ENCODE measurements around the gene KY. TPM values are rescaled to one million over a fixed set of nuclear protein-coding genes. Genes with fewer than 3 reads are reported as not detected.

KY gene
- total and polyA plus RNA-seq, 2 of the 8 experiments (the other 6 are each of a cell fraction or from before 2014, with no cell fraction given): not detected

GRCh38 chr3:134610432-134611385 is 40.1 kb downstream of the KY start:
- FAIRE-seq (no peak), DNase-seq (ENCODE audit: low read depth in 1 of 2, low spot score in 2 of 2) (no peak)
- no peaks in the 10 kb centered on the region for H3K23me2 ChIP-seq (ENCODE audit: low read depth, low read length)
- no peak overlapping the region for H3K56ac ChIP-seq (replicated peaks; ENCODE audit: insufficient read length, low read depth, low read length)
- no peaks in the 10 kb centered on the region for H3K9me3 ChIP-seq (ENCODE audit: insufficient read depth in 2 of 2, low read depth in 1 of 2, low read length in 1 of 2)
- POLR2A ChIA-PET (ENCODE audit: partially characterized antibody): no interaction called here
- no peak overlapping the region for H3K14ac ChIP-seq (ENCODE audit: insufficient read length)
- H3K79me1 ChIP-seq (ENCODE audit: low read depth, low read length): no peaks in the 10 kb centered on the region
- H3K27me3 ChIP-seq (replicated peaks in 1 of 4; ENCODE audit: control insufficient read depth in 3 of 4, extremely low read depth in 1 of 4, insufficient read depth in 3 of 4, low read length in 3 of 4): no peaks in the 10 kb centered on the region; a peak in 1 of 7 replicates
- H3K4me1 ChIP-seq (replicated peaks in 1 of 4; ENCODE audit: control insufficient read depth in 3 of 4, insufficient read depth in 4 of 4, low read length in 3 of 4): no peaks in the 10 kb centered on the region
- no peak overlapping the region for H2AFZ ChIP-seq (ENCODE audit: low read length)
- H2BK15ac ChIP-seq (ENCODE audit: low read length): no peak overlapping the region
- H3K4me3 ChIP-seq (ENCODE audit: extremely low read depth in 1 of 4, insufficient read depth in 2 of 4, low read depth in 3 of 4, low read length in 4 of 4): no peak overlapping the region
- H4K5ac ChIP-seq (ENCODE audit: insufficient read length, low read depth, low read length): no peak overlapping the region
- no peak overlapping the region for H2BK20ac ChIP-seq (ENCODE audit: low read length)
- no peak overlapping the region for H2BK5ac ChIP-seq (ENCODE audit: low read depth, low read length)
- H3K27ac ChIP-seq (ENCODE audit: low read depth, low read length): no peak overlapping the region
- H2BK12ac ChIP-seq (ENCODE audit: low read depth, low read length): no peak overlapping the region
- H3K18ac ChIP-seq (ENCODE audit: extremely low read depth, low read length): no peak overlapping the region
- H2AK5ac ChIP-seq (ENCODE audit: low read depth, low read length): no peak overlapping the region
- no peak overlapping the region for H3K9ac ChIP-seq (replicated peaks in 1 of 4; ENCODE audit: extremely low read depth in 1 of 4, low read depth in 3 of 4, low read length in 3 of 4)
- H3K4me2 ChIP-seq (ENCODE audit: insufficient read depth in 1 of 2, low read depth in 2 of 2, low read length in 2 of 2): no peak overlapping the region
- 84% methylated on average over 11 of the region's 11 CpGs; no CpG with 5 or more reads in 1 of the 2 experiments for WGBS, 2 experiments (ENCODE audit: extremely low coverage in 1 of 2, insufficient coverage in 1 of 2, insufficient read length in 1 of 2, insufficient replicate concordance in 2 of 2, low coverage in 1 of 2, low lambda C conversion rate in 2 of 2, missing lambda C conversion rate in 1 of 2)
- no peaks in the 10 kb centered on the region for H3K79me2 ChIP-seq (ENCODE audit: control insufficient read depth in 1 of 2, insufficient read depth in 2 of 2, low read length in 2 of 2)
- no peak overlapping the region for H3K4ac ChIP-seq (replicated peaks; ENCODE audit: insufficient read length, low read depth, low read length)
- H3K36me3 ChIP-seq (ENCODE audit: control insufficient read depth in 2 of 4, insufficient read depth in 4 of 4, low read length in 3 of 4): no peaks in the 10 kb centered on the region
- H4K91ac ChIP-seq (replicated peaks; ENCODE audit: insufficient read length, low read length): no peak overlapping the region
- H3K23ac ChIP-seq (ENCODE audit: insufficient read length): no peak overlapping the region
- peaks cover 0 to 2% of the 10 kb centered on the region in 2 experiments for H4K20me1 ChIP-seq (replicated peaks in 1 of 2; ENCODE audit: control insufficient read depth in 1 of 2, insufficient read depth in 2 of 2, low read length in 2 of 2)
- CTCF ChIA-PET (ENCODE audit: partially characterized antibody): interaction anchor here (0.6 to 13.3 kb wide), 4 partner anchors 9 to 302 kb away, joined by 3 to 197 read pairs (median 6); no protein-coding TSS in a partner anchor
- TF ChIP-seq SIX5 (IDR thresholded peaks at IDR 0.05; ENCODE audit: low read depth, low read length) (no peak), CTBP2 (IDR thresholded peaks at IDR 0.05; ENCODE audit: borderline replicate concordance, insufficient read depth, insufficient read length, low read length) (no peak), NRF1 (IDR thresholded peaks at IDR 0.05; ENCODE audit: low read depth, low read length) (no peak), ASH2L (IDR thresholded peaks at IDR 0.05; ENCODE audit: low read length) (no peak), PHF8 (conservative IDR thresholded peaks at IDR 0.05; ENCODE audit: low read depth, low read length) (no peak)
- TF ChIP-seq, protein P1, sequence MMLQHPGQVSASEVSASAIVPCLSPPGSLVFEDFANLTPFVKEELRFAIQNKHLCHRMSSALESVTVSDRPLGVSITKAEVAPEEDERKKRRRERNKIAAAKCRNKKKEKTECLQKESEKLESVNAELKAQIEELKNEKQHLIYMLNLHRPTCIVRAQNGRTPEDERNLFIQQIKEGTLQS (IDR thresholded peaks at IDR 0.05; ENCODE audit: insufficient read depth, low read depth, low read length): no peak
- H2BK120ac ChIP-seq (replicated peaks; ENCODE audit: low read depth, low read length): no peak overlapping the region
- H4K8ac ChIP-seq (ENCODE audit: extremely low read depth, insufficient read depth, low read length): no peak overlapping the region

All from H1 (cell line).